Measurements from ENCODE around the gene UGT1A7. TPM values are rescaled to one million over a fixed set of nuclear protein-coding genes. Genes with fewer than 3 reads are reported as not detected.
"Not testable (repeated sequence)": the region's sequence is repeated elsewhere in the genome, so short reads cannot be mapped to it uniquely, and the experiment has no call there.

The UGT1A7 gene
- polyA plus RNA-seq, 1 experiment: not detected

GRCh38 chr2:233728723-233729301, 47.1 kb downstream of the UGT1A7 start, which contains the start of gene UGT1A3:
UGT1A3 (plus strand) TSS chr2:233729042; CDS start chr2:233729127, 85 bp downstream.
- ChIA-PET POLR2A (interaction anchor here (0.6 kb wide), 1 partner anchor 795 kb away, joined by 10 read pairs; no protein-coding TSS in a partner anchor), CTCF (no interaction called here)
- no peaks in the 10 kb centered on the region for H3K27me3 ChIP-seq (ENCODE audit: control insufficient read depth, insufficient read depth, low read length)
- no peak for TF ChIP-seq CTCF (IDR thresholded peaks at IDR 0.05; ENCODE audit: insufficient read depth, low read depth, low read length)
- DNase-seq (ENCODE audit: low read depth): no peak
- no peaks in the 10 kb centered on the region for H3K36me3 ChIP-seq (ENCODE audit: control insufficient read depth, insufficient read depth, low read length)
- no peak within 1 kb of the TSS for H3K4me3 ChIP-seq (ENCODE audit: low read depth, low read length)

GRCh38 chr2:233736868-233737653, 55.4 kb downstream of the UGT1A7 start:
- CTCF ChIA-PET; DNase-seq (ENCODE audit: low read depth); H3K27me3 ChIP-seq (ENCODE audit: control insufficient read depth, insufficient read depth, low read length); POLR2A ChIA-PET; H3K4me3 ChIP-seq (ENCODE audit: low read depth, low read length); H3K36me3 ChIP-seq (ENCODE audit: control insufficient read depth, insufficient read depth, low read length): not testable (repeated sequence)

GRCh38 chr2:233740870-233741269, 59.2 kb downstream of the UGT1A7 start:
- DNase-seq (ENCODE audit: low read depth): no peak
- H3K36me3 ChIP-seq (ENCODE audit: control insufficient read depth, insufficient read depth, low read length): no peaks in the 10 kb centered on the region
- no peak for TF ChIP-seq CTCF (IDR thresholded peaks at IDR 0.05; ENCODE audit: insufficient read depth, low read depth, low read length)
- H3K27me3 ChIP-seq (ENCODE audit: control insufficient read depth, insufficient read depth, low read length): no peaks in the 10 kb centered on the region
- ChIA-PET CTCF (interaction anchor here (1.4 kb wide), 1 partner anchor 15 kb away, joined by 3 read pairs; no protein-coding TSS in a partner anchor), POLR2A (no interaction called here)
- no peak overlapping the region for H3K4me3 ChIP-seq (ENCODE audit: low read depth, low read length)

GRCh38 chr2:233743464-233744259, 62.0 kb downstream of the UGT1A7 start:
- Histone ChIP-seq H3K36me3 (ENCODE audit: control insufficient read depth, insufficient read depth, low read length) (no peaks in the 10 kb centered on the region), H3K27me3 (ENCODE audit: control insufficient read depth, insufficient read depth, low read length) (no peaks in the 10 kb centered on the region), H3K4me3 (ENCODE audit: low read depth, low read length) (no peak overlapping the region)
- no peak for TF ChIP-seq CTCF (IDR thresholded peaks at IDR 0.05; ENCODE audit: insufficient read depth, low read depth, low read length)
- ChIA-PET POLR2A (no interaction called here), CTCF (no interaction called here)
- no peak for DNase-seq (ENCODE audit: low read depth)

GRCh38 chr2:233745073-233745755, 63.5 kb downstream of the UGT1A7 start:
- CTCF ChIA-PET: no interaction called here
- no peaks in the 10 kb centered on the region for H3K27me3 ChIP-seq (ENCODE audit: control insufficient read depth, insufficient read depth, low read length)
- DNase-seq (ENCODE audit: low read depth): no peak
- H3K36me3 ChIP-seq (ENCODE audit: control insufficient read depth, insufficient read depth, low read length): no peaks in the 10 kb centered on the region
- POLR2A ChIA-PET: no interaction called here
- no peak overlapping the region for H3K4me3 ChIP-seq (ENCODE audit: low read depth, low read length)
- TF ChIP-seq CTCF (IDR thresholded peaks at IDR 0.05; ENCODE audit: insufficient read depth, low read depth, low read length): no peak

GRCh38 chr2:233745838-233746237, 64.1 kb downstream of the UGT1A7 start:
- POLR2A ChIA-PET; H3K27me3 ChIP-seq (ENCODE audit: control insufficient read depth, insufficient read depth, low read length); DNase-seq (ENCODE audit: low read depth); CTCF ChIA-PET; H3K36me3 ChIP-seq (ENCODE audit: control insufficient read depth, insufficient read depth, low read length); H3K4me3 ChIP-seq (ENCODE audit: low read depth, low read length): not testable (repeated sequence)

Data from BJ (cell line).